Activated T-cell treated with anti-CD3 and anti-CD28 coated beads, Interleukin-2, amount 50 U/mL, for 4 hours (primary cell): Measurements from ENCODE around the gene UMAD1. TPM values are rescaled to one million over a fixed set of nuclear protein-coding genes. Genes with fewer than 3 reads are reported as not detected.

Experiments used
- ATAC-seq, 2 donors: fragments of 200-7000 bp; cut with Tn5 transposase; one replicate each; pipeline ENCODE4 v1.10.0; 2021
- DNase-seq: peaks from one replicate; pipeline ENCODE4 v3.0.0-alpha.2; 2020
- H3K27me3 Mint-ChIP-seq: one replicate; pipeline ENCODE4 v1.8.0; 2021; ENCODE audit warnings: low read depth, mixed read lengths
- H3K36me3 Mint-ChIP-seq: one replicate; pipeline ENCODE4 v1.8.0; 2022; ENCODE audit warnings: mixed read lengths; ENCODE audit not compliant: insufficient read depth
- H3K4me1 Mint-ChIP-seq: one replicate; pipeline ENCODE4 v1.8.0; 2021; ENCODE audit warnings: low read depth, mixed read lengths
- H3K4me3 Mint-ChIP-seq: one replicate; pipeline ENCODE4 v1.8.0; 2021; ENCODE audit warnings: mild to moderate bottlenecking, moderate library complexity, mixed read lengths
- H3K9me3 Mint-ChIP-seq: one replicate; pipeline ENCODE4 v1.8.0; 2021; ENCODE audit warnings: mixed read lengths
- total RNA-seq, 3 donors: library from RNA; stranded (reverse); gene quantifications; one replicate each; pipeline ENCODE4 v1.2.1, GENCODE V29; 2021

The UMAD1 gene
- total RNA-seq, 3 donors from 2014 or later: 12.5 to 16.9 (median 13.9) TPM

DNA sequence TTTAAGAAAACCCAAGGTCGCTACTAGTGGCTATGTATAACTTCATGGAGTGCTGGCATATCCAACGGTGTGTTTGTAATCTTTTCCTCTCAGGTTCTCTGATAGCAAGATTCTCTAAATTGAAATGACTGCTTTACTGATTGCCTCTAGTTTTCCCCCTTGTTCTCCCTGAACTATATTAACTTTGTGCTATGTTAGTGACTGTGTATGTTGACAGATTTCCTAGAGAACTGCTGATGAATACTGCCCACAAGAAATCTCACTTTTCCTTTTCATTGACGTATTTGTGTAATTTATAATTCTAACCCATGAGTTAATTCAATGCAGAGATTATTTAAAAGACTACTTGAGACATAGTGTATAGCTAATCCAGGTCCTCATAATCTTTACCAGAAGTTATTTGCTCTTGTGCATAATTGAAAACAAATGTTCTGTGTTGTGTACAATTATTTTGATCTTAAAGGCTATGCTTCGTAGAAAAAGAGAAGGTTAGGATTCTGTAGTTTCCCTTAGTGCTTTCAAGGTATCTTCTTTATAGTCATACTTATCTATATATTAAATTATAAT is 257.5 kb downstream of the UMAD1 start:
- ATAC-seq: no peak

DNA sequence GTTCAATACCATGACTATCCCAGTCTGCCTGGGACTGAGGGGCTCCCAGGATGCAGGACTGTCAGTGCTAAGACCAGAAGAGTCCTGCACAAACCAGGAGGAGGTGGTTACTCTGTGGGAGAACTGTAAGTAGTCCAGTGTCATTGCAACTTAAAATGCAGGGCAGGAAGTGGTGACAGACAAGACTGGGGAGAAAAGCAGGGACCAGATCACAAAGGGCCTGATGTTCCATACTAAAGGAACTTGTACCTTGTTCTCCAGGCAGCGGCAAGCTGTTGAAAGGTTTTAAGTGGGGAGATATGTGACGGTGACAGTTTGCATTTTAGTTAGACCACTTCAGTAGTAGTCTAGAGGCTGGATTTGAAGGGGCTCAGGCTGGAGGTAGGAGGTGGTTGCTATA is 262.3 kb downstream of the UMAD1 start:
- H3K4me1 Mint-ChIP-seq: no peaks in the 10 kb centered on the region
- H3K4me3 Mint-ChIP-seq: no peak overlapping the region
- DNase-seq (no peak), ATAC-seq (no peak)
- H3K36me3 Mint-ChIP-seq: peaks cover 15% of the 10 kb centered on the region
- H3K9me3 Mint-ChIP-seq: no peaks in the 10 kb centered on the region
- no peaks in the 10 kb centered on the region for H3K27me3 Mint-ChIP-seq

More for the DNA sequence above, 257.5 kb downstream of the UMAD1 start:
- DNase-seq: no peak
- peaks cover 15% of the 10 kb centered on the region for H3K36me3 Mint-ChIP-seq
- no peak overlapping the region for H3K4me3 Mint-ChIP-seq
- H3K4me1 Mint-ChIP-seq: no peaks in the 10 kb centered on the region
- H3K9me3 Mint-ChIP-seq: no peaks in the 10 kb centered on the region
- no peaks in the 10 kb centered on the region for H3K27me3 Mint-ChIP-seq

DNA sequence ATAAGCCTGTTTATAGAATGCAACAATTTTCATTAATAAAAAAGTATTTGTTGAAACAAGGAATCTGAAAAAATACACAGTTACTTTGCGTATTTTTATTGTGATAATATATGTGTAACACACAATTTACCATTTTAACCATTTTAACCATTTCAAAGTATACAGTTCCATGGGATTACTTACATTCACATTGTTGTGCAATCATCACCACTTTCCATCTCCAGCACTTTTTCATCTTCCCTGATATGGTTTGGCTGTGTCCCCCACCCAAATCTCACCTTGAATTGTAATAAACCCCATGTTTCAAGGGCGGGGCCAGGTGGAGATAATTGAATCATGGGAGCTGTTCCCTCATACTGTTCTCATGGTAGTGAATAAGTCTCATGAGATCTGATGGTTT is 266.8 kb downstream of the UMAD1 start:
- Mint-ChIP-seq H3K4me3 (no peak overlapping the region), H3K36me3 (peaks cover 9% of the 10 kb centered on the region), H3K9me3 (no peaks in the 10 kb centered on the region), H3K27me3 (no peaks in the 10 kb centered on the region), H3K4me1 (no peaks in the 10 kb centered on the region)
- DNase-seq (no peak), ATAC-seq (no peak)

DNA sequence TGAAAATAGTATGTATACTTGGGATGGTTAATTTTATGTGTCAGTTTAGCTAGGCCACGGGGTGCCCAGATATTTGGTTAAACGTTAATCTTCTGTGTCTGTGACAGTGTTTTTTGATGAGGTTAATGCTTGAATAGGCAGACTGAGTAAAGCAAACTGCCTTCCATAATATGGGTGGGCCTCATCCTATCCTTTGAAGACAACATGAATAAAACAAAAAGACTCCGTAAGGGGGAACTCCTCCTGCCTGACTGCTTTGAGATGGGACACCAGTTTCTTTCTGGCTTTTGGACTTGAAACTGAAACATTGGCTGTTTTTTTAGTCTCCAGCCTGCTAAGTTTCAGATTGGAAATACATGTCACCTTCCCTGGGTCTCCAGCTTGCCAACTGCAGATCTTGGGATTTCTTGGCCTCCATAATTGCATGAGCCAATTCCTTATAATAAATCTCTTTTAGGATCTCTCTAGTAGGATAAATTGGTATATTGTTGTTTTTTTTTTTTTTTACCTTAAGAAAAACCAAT is 268.1 kb downstream of the UMAD1 start:
- Mint-ChIP-seq H3K4me1 (no peaks in the 10 kb centered on the region), H3K9me3 (no peaks in the 10 kb centered on the region), H3K4me3 (no peak overlapping the region), H3K36me3 (peaks cover 6% of the 10 kb centered on the region), H3K27me3 (no peaks in the 10 kb centered on the region)
- no peak for DNase-seq
- no peak for ATAC-seq

DNA sequence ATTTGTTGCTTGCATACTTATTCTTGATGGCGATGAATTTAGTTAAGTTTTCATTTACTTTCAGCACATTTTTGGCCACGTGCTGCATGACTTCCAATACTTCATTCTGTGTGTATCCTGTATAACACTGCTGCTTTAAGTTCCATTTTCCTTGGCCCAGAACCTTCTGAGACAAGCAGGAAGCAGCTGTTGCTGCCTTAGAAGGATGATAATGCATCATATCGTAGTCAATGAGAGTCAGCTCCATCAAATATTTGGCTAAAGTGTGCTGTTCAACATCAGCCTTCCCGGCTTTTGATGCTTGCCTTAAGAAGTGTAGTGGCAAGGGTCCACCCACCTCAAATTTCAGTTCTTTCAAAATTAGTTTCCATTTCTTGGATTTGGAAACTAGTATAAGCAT is 268.8 kb downstream of the UMAD1 start:
- DNase-seq (no peak), ATAC-seq (no peak)
- H3K4me1 Mint-ChIP-seq: no peaks in the 10 kb centered on the region
- no peaks in the 10 kb centered on the region for H3K9me3 Mint-ChIP-seq
- H3K27me3 Mint-ChIP-seq: no peaks in the 10 kb centered on the region
- H3K4me3 Mint-ChIP-seq: no peak overlapping the region
- H3K36me3 Mint-ChIP-seq: peaks cover 6% of the 10 kb centered on the region

DNA sequence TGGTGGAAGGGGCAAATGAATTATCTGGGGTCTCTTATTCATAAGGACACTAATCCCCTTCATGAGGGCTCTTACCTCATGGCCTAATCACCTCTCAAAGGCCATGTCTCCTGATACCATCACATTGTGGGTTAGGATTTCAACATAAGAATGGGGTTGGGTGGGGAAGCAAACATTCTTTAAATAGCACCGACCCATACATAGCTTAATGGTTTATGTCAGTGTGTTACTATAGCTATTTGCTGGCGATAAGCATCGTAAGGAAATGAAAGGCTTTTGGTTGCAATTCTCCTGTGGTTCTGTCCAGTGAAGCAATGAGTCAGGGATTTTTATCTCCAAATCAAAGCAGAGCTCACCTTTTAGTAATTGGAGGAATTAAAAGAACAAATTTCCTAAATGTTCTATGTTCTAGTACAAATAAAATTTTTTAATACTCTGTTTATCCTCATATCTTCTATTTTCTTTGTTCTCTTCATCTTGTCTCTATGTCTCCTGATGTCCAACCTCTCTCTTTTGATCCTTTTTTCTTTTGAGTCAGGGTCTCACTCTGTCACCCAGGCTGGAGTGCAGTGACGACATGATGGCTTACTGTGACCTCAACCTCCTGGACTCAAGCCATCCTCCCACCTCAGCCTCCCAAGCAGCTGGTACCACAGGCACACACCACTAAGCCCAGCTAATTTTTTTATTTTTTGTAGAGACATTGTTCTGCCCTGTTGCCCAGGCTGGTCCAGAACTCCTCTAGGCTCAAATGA is 271.0 kb downstream of the UMAD1 start:
- no peaks in the 10 kb centered on the region for H3K4me1 Mint-ChIP-seq
- peaks cover 4% of the 10 kb centered on the region for H3K36me3 Mint-ChIP-seq
- DNase-seq (no peak), ATAC-seq (no peak)
- no peaks in the 10 kb centered on the region for H3K27me3 Mint-ChIP-seq
- H3K4me3 Mint-ChIP-seq: no peak overlapping the region
- no peaks in the 10 kb centered on the region for H3K9me3 Mint-ChIP-seq

DNA sequence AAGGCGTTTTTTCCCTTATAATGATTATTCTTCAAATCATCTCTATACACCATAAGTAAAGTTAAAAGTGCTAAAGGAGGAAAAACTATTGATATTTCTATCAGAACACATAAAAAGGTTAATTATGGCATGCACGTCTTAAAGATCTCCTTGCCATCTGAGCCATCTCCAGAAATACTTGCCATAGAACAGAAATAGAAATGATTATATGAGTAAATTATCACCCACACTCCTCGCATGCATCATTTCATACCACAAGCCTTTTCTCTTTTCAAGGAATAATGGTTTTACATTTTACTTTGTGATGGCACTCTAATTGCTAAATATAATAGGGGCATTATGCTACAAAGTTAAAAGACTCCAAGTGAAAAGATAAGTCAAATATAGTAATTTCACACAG is 272.4 kb downstream of the UMAD1 start:
- Mint-ChIP-seq H3K9me3 (no peaks in the 10 kb centered on the region), H3K4me1 (no peaks in the 10 kb centered on the region), H3K27me3 (no peaks in the 10 kb centered on the region), H3K4me3 (no peak overlapping the region), H3K36me3 (no peaks in the 10 kb centered on the region)
- no peak for DNase-seq
- ATAC-seq: no peak

DNA sequence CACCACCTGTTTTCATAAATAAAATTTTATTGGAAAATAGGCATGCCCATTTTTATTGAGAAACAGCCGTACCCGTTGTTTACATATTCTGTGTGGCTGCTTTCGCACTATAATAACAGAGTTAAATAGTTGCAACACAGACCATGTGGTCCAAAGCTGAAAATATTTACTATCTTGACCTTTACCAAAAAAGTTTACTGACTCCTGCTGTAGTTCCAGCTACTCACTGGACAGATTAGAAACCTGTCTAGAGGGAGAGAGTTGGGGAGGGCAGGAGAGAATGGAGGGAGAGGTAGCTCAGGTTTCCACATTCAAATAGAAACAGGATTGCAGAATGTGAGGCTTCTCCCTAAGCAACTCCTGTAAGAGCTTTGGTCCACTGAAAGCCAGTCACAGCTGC is 273.0 kb downstream of the UMAD1 start:
- Mint-ChIP-seq H3K27me3 (no peaks in the 10 kb centered on the region), H3K36me3 (no peaks in the 10 kb centered on the region), H3K9me3 (no peaks in the 10 kb centered on the region), H3K4me3 (no peak overlapping the region), H3K4me1 (no peaks in the 10 kb centered on the region)
- ATAC-seq (no peak), DNase-seq (no peak)

DNA sequence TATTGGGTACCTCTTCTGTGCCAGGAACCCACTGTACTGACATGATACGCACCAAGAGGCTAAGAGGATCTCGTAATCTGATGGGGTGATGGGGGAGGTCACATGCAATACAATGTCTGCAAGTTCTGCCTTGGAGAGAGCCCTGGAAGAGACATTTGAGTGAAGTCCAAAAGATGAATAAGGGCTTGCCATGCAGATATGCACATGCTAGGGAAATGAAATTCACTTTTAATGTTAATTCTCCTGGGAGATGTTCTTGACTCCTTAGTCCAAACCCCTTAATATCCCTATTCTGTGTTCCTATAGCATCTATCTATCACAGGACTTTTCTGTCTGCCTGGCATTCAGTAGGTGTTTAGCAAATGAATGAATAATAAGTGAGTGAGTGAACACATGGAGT is 274.0 kb downstream of the UMAD1 start:
- DNase-seq: no peak
- no peak for ATAC-seq
- H3K4me3 Mint-ChIP-seq: no peak overlapping the region
- H3K9me3 Mint-ChIP-seq: no peaks in the 10 kb centered on the region
- H3K27me3 Mint-ChIP-seq: no peaks in the 10 kb centered on the region
- H3K36me3 Mint-ChIP-seq: no peaks in the 10 kb centered on the region
- peaks cover 2% of the 10 kb centered on the region for H3K4me1 Mint-ChIP-seq

DNA sequence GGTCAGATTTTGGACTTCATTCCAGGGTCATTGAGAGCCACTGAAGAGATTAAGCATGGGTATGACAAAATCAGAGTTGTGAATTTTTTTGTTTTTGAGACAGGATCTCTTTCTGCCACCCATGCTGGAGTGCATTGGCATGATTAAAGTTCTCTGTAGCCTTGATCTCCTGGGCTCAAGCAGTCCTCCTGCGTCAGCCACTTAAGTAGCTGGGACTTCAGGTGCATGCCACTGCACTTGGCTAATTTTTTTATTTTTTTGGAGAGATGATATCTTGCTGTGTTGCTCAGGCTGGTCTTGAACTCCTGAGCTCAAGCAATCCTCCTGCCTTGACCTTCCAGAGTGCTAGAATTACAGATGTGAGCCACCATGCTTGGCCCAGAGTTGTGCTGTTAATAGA is 275.5 kb downstream of the UMAD1 start:
- no peaks in the 10 kb centered on the region for H3K9me3 Mint-ChIP-seq
- peaks cover 11% of the 10 kb centered on the region for H3K4me1 Mint-ChIP-seq
- H3K4me3 Mint-ChIP-seq: no peak overlapping the region
- no peaks in the 10 kb centered on the region for H3K27me3 Mint-ChIP-seq
- DNase-seq: no peak
- H3K36me3 Mint-ChIP-seq: no peaks in the 10 kb centered on the region
- ATAC-seq: no peak

DNA sequence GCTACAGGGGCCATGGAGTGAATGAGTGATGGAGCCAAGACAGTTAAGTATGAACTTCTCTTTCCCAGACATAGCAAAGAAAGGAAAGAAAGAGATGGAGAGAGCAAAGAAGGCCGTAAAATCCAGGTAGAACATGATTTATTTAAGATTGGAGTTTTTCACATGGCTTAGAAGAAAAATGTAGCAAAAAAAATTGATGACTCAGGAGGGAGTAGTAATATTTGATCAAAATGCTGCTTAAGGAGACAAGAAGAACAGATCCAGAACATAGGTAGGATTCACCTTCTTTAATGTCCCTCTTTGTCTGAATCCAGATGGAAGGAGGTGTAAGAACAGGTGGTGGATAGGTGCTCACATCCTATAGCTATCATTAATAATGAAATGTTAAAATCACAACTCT is 277.0 kb downstream of the UMAD1 start:
- Mint-ChIP-seq H3K4me3 (no peak overlapping the region), H3K36me3 (no peaks in the 10 kb centered on the region), H3K4me1 (peaks cover 16% of the 10 kb centered on the region), H3K9me3 (no peaks in the 10 kb centered on the region), H3K27me3 (no peaks in the 10 kb centered on the region)
- DNase-seq (no peak), ATAC-seq (no peak)

DNA sequence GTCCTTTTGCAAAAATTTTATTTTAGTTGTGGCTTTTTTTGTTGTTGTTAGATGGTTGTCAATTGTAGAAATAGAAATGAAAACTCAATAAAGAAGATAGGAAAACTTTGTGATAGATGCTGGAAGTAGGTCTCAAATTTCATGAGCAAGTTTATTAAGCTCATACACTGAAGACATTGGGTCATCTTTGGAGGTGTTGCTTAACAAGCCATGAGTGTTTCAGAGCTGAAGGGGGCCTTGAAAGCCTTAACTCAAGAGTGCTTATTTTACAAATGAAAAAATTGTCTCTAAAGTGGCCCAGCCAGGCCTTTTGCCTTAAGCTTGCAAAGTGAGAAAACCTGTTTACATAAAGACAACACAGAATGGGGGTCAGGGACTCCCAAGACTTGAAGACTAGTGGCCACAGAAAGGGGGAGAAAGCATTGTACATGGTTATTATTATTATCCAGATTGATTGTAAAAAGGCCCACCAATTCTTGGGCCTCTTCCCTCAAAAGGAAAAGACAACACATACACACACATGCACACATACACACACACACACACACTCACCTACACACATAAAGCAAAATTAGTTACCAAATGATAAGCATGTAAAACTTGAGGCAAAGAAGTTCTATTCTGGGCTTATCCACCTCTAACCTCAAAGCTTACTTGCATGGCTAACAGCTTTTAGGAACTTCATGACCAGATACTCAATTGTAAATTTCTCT is 278.3 kb downstream of the UMAD1 start:
- no peaks in the 10 kb centered on the region for H3K9me3 Mint-ChIP-seq
- no peaks in the 10 kb centered on the region for H3K27me3 Mint-ChIP-seq

DNA sequence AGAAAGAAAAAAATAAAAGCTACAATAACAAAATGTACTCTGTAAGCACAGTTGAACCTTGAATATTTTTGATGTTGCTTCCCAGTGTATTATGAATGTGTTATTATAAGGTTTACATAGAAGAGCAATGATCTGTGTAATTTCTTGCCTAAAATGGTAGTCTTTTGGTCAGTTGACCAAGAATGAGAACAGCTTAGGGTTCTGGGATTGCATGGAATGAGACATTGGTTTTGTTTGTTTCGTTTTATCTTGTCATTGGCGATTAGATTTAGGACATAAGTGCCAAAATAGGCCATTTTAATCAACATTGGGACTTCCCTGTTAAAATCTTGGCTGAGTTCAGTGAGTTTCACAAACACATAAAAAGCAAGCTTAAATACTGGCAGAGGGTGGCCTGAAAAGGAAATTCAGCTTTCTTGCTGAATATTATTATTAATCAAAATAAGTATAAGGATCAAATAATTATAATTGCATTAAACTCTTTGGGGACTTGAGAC is 278.9 kb downstream of the UMAD1 start:
- H3K27me3 Mint-ChIP-seq: no peaks in the 10 kb centered on the region
- no peaks in the 10 kb centered on the region for H3K36me3 Mint-ChIP-seq
- no peak for DNase-seq
- H3K4me3 Mint-ChIP-seq: no peak overlapping the region
- H3K9me3 Mint-ChIP-seq: no peaks in the 10 kb centered on the region
- ATAC-seq: no peak
- H3K4me1 Mint-ChIP-seq: peaks cover 30% of the 10 kb centered on the region

More for the DNA sequence above, 278.3 kb downstream of the UMAD1 start:
- DNase-seq (no peak), ATAC-seq (no peak)
- H3K4me1 Mint-ChIP-seq: peaks cover 24% of the 10 kb centered on the region
- no peak overlapping the region for H3K4me3 Mint-ChIP-seq
- H3K36me3 Mint-ChIP-seq: no peaks in the 10 kb centered on the region

DNA sequence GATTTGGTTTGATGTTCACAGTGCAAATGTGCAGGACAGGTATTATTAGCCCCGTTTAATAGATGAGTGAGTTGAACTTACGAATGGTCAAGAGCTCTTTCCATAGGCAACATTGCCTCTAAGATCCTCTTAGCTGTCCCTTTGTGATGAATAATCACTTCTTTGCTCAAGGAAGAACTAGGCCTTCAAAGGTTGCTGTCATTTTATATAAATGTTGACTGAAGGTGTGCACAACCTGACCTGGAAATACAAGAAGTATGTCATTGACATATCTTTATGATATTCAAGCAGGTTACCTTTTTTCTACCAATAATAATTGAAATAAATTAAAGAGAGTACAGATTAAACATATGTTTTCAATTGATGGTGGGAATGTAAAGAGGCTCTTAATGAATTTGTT is 279.5 kb downstream of the UMAD1 start:
- no peak for ATAC-seq
- Mint-ChIP-seq H3K36me3 (no peaks in the 10 kb centered on the region), H3K4me3 (no peak overlapping the region), H3K4me1 (peaks cover 33% of the 10 kb centered on the region), H3K27me3 (no peaks in the 10 kb centered on the region), H3K9me3 (no peaks in the 10 kb centered on the region)
- no peak for DNase-seq
